SK-N-SH treated with all-trans-retinoic acid at 6 μM for 48 hours (cell line): ENCODE data around the gene PRADC1.

Experiments
- ATAC-seq: fragments of 200-7000 bp; cut with Tn5 transposase; 3 replicates; pipeline ENCODE4 v1.9.1; 2020; ENCODE audit warnings: mild to moderate bottlenecking, moderate library complexity
- BACH2 ChIP-seq: fragments of 250-450 bp; sonication (Bioruptor Pico); IDR thresholded peaks from 2 replicates; pipeline ENCODE4 v1.9.0; 2021; ENCODE audit warnings: mild to moderate bottlenecking, borderline replicate concordance
- ESRRG ChIP-seq: fragments of 250-450 bp; sonication (Bioruptor Pico); IDR thresholded peaks from 2 replicates; pipeline ENCODE4 v1.6.1; 2021; ENCODE audit warnings: mild to moderate bottlenecking
- GLIS3 ChIP-seq: fragments of 250-450 bp; sonication (Bioruptor Pico); IDR thresholded peaks from 2 replicates; pipeline ENCODE4 v1.5.0; 2020; ENCODE audit warnings: mild to moderate bottlenecking, moderate library complexity
- ISL1 ChIP-seq: fragments of 250-450 bp; sonication (Bioruptor Pico); IDR thresholded peaks from 2 replicates; pipeline ENCODE4 v2.1.2; 2022; ENCODE audit warnings: mild to moderate bottlenecking, moderate library complexity
- OSR1 ChIP-seq: fragments of 250-450 bp; sonication (Bioruptor Pico); IDR thresholded peaks from 2 replicates; pipeline ENCODE4 v1.8.0; 2022; ENCODE audit warnings: moderate library complexity, mild to moderate bottlenecking, inconsistent platforms
- PPARA ChIP-seq: fragments of 250-450 bp; sonication (Bioruptor Pico); IDR thresholded peaks from 2 replicates; pipeline ENCODE4 v1.5.0; 2020; ENCODE audit warnings: mild to moderate bottlenecking, borderline replicate concordance
- RARB ChIP-seq: fragments of 250-450 bp; sonication (Bioruptor Pico); IDR thresholded peaks from 2 replicates; pipeline ENCODE4 v1.8.0; 2021; ENCODE audit warnings: mild to moderate bottlenecking, moderate library complexity
- TCF4 ChIP-seq: fragments of 250-450 bp; sonication (Bioruptor Pico); IDR thresholded peaks from 2 replicates; pipeline ENCODE4 v1.8.0; 2021; ENCODE audit warnings: mild to moderate bottlenecking, moderate library complexity, borderline replicate concordance
- TOX ChIP-seq: fragments of 250-450 bp; sonication (Bioruptor Pico); IDR thresholded peaks from 2 replicates; pipeline ENCODE4 v1.8.0; 2021; ENCODE audit warnings: mild to moderate bottlenecking, moderate library complexity, borderline replicate concordance
- ZC3H10 ChIP-seq: fragments of 250-450 bp; sonication (Bioruptor Pico); IDR thresholded peaks from 2 replicates; pipeline ENCODE4 v1.5.1; 2021; ENCODE audit warnings: mild to moderate bottlenecking, moderate library complexity
- ZFP3 ChIP-seq: fragments of 250-450 bp; sonication (Bioruptor Pico); IDR thresholded peaks from 2 replicates; pipeline ENCODE4 v1.5.0; 2020; ENCODE audit warnings: mild to moderate bottlenecking, moderate library complexity
- ZFP30 ChIP-seq: fragments of 450-650 bp; formaldehyde crosslinking; IDR thresholded peaks from 2 replicates; pipeline ENCODE4 v1.5.0; 2022; ENCODE audit warnings: mild to moderate bottlenecking, moderate library complexity
- ZNF565 ChIP-seq: fragments of 450-650 bp; formaldehyde crosslinking; conservative IDR thresholded peaks from 2 replicates; pipeline ENCODE4 v1.5.0; 2020; ENCODE audit warnings: low read depth, mild to moderate bottlenecking, moderate library complexity
- ZNF70 ChIP-seq: fragments of 450-650 bp; formaldehyde crosslinking; IDR thresholded peaks from 2 replicates; pipeline ENCODE4 v1.5.0; 2020; ENCODE audit warnings: mild to moderate bottlenecking, moderate library complexity
- ZNF8 ChIP-seq: fragments of 450-650 bp; formaldehyde crosslinking; IDR thresholded peaks from 2 replicates; pipeline ENCODE4 v1.5.0; 2020; ENCODE audit warnings: mild to moderate bottlenecking, moderate library complexity
- TF ChIP-seq, protein P1 (sequence below): fragments of 250-450 bp; sonication (Bioruptor Pico); IDR thresholded peaks from 2 replicates; pipeline ENCODE4 v1.5.1; 2021; ENCODE audit warnings: mild to moderate bottlenecking, moderate library complexity
- TF ChIP-seq, protein P2 (sequence below): fragments of 250-450 bp; sonication (Bioruptor Pico); IDR thresholded peaks from 2 replicates; pipeline ENCODE4 v1.5.1; 2020; ENCODE audit warnings: low read depth, mild to moderate bottlenecking, moderate library complexity
- TF ChIP-seq, protein P3 (sequence below): fragments of 250-450 bp; sonication (Bioruptor Pico); IDR thresholded peaks from 2 replicates; pipeline ENCODE4 v1.8.0; 2020; ENCODE audit warnings: mild to moderate bottlenecking, moderate library complexity, borderline replicate concordance
- TF ChIP-seq, protein P4 (sequence below): fragments of 250-450 bp; sonication (Bioruptor Pico); IDR thresholded peaks from 2 replicates; pipeline ENCODE4 v1.5.0; 2020; ENCODE audit warnings: mild to moderate bottlenecking, moderate library complexity

PRADC1 gene

DNA sequence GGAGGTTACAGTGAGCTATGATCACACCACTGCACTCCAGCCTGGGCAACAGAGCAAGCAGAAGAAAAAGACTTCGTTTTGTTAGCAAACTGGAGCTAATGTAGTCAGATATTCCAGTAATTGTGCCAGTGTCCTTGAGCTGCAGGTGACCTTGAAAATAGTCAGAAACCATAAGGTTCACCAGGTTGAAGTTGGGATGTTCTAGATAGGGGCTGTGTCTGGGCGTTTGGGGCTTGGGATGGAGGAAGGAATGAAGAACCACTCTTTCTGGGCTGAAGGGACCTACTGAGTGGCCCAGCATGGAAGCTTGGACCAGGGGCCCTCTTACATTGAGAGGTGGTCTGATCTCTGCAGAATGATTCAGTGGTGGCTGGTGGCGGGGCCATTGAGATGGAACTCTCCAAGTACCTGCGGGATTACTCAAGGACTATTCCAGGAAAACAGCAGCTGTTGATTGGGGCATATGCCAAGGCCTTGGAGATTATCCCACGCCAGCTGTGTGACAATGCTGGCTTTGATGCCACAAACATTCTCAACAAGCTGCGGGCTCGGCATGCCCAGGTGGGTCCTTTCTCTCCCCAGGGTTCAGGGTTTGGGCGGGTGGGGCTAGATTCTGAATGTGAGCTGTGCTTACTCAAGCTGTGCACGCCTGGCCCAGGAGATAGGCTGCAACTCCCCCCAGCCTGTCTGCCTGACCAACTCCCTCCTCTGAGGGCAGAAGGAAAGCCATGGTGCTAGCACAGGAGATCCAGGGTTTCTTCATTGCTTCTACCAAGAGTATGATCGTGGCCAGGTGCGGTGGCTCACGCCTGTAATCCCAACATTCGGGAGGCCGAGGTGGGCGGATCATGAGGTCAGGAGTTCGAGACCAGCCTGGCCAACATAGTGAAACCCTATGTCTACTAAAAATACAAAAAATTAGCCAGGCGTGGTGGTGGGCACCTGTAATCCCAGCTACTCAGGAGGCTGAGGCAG is 18.1 kb upstream of the PRADC1 start:
- TF ChIP-seq OSR1 (CRISPR knock-in tag) (no peak), RARB (CRISPR knock-in tag) (no peak), GLIS3 (CRISPR knock-in tag) (no peak), ZNF8 (no peak), BACH2 (CRISPR knock-in tag) (no peak), ESRRG (CRISPR knock-in tag) (no peak), ISL1 (CRISPR knock-in tag) (no peak), ZNF565 (CRISPR knock-in tag) (no peak), ZC3H10 (CRISPR knock-in tag) (no peak), PPARA (CRISPR knock-in tag) (no peak), ZFP3 (no peak), TCF4 (CRISPR knock-in tag) (no peak), TOX (CRISPR knock-in tag) (no peak), ZNF70 (CRISPR knock-in tag) (no peak), ZFP30 (CRISPR knock-in tag) (no peak)
- TF ChIP-seq, protein P1, sequence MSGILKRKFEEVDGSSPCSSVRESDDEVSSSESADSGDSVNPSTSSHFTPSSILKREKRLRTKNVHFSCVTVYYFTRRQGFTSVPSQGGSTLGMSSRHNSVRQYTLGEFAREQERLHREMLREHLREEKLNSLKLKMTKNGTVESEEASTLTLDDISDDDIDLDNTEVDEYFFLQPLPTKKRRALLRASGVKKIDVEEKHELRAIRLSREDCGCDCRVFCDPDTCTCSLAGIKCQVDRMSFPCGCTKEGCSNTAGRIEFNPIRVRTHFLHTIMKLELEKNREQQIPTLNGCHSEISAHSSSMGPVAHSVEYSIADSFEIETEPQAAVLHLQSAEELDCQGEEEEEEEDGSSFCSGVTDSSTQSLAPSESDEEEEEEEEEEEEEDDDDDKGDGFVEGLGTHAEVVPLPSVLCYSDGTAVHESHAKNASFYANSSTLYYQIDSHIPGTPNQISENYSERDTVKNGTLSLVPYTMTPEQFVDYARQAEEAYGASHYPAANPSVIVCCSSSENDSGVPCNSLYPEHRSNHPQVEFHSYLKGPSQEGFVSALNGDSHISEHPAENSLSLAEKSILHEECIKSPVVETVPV = no peak
- TF ChIP-seq, protein P2, sequence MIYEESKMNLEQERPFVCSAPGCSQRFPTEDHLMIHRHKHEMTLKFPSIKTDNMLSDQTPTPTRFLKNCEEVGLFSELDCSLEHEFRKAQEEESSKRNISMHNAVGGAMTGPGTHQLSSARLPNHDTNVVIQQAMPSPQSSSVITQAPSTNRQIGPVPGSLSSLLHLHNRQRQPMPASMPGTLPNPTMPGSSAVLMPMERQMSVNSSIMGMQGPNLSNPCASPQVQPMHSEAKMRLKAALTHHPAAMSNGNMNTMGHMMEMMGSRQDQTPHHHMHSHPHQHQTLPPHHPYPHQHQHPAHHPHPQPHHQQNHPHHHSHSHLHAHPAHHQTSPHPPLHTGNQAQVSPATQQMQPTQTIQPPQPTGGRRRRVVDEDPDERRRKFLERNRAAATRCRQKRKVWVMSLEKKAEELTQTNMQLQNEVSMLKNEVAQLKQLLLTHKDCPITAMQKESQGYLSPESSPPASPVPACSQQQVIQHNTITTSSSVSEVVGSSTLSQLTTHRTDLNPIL (CRISPR knock-in tag) = no peak
- TF ChIP-seq, all 23 proteins: peak for 0
- no peak for ATAC-seq

DNA sequence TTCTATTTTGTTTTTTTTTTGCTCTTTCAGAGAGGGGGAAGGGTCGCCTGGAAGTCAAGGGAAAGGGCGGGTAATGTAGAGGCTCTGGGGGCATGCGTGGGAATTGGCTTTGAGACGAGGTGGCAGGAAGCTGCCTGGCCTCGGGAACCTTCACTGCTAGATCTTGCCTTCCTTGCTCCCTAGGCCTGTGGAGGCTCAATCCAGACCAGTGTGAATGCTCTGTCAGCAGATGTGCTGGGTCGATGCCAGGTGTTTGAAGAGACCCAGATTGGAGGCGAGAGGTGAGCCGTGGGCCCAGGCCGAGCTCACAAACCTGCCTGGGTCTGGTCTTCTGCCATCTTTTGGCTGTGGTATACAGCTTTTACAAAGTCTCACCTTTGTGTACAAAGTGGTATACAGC is 16.6 kb upstream of the PRADC1 start:
- no peak for ATAC-seq
- TF ChIP-seq ZFP30 (CRISPR knock-in tag) (no peak), ESRRG (CRISPR knock-in tag) (no peak)

DNA sequence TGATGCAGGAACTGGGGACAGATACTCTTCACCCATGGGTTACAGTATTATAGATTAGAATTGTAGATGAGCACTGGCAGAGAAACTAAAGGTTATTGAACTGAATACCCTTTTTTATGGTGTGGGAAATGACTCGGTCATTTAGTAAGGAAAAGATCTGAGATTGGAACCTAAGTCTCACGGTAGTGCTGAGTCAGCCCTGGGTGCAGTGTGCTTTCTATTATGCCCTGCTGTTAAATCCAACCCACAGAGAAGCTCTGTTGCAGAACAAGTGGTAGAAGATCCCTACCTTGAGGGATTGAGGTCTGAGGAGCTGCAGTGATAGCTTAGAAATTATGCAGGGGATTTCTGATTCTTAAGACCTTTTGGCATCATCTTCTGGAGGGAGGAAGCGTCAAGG is 13.8 kb upstream of the PRADC1 start:
- ATAC-seq = no peak
- TF ChIP-seq, protein P3, sequence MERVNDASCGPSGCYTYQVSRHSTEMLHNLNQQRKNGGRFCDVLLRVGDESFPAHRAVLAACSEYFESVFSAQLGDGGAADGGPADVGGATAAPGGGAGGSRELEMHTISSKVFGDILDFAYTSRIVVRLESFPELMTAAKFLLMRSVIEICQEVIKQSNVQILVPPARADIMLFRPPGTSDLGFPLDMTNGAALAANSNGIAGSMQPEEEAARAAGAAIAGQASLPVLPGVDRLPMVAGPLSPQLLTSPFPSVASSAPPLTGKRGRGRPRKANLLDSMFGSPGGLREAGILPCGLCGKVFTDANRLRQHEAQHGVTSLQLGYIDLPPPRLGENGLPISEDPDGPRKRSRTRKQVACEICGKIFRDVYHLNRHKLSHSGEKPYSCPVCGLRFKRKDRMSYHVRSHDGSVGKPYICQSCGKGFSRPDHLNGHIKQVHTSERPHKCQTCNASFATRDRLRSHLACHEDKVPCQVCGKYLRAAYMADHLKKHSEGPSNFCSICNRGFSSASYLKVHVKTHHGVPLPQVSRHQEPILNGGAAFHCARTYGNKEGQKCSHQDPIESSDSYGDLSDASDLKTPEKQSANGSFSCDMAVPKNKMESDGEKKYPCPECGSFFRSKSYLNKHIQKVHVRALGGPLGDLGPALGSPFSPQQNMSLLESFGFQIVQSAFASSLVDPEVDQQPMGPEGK (CRISPR knock-in tag) = no peak
- TF ChIP-seq ZNF8 = no peak
- TF ChIP-seq, protein P2 (CRISPR knock-in tag) = no peak
- TF ChIP-seq TCF4 (CRISPR knock-in tag) = no peak
- no peak for TF ChIP-seq ZFP30 (CRISPR knock-in tag)
- TF ChIP-seq ISL1 (CRISPR knock-in tag) = no peak
- TF ChIP-seq, protein P1 = no peak
- TF ChIP-seq OSR1 (CRISPR knock-in tag) = no peak
- no peak for TF ChIP-seq ZFP3
- TF ChIP-seq, all 23 proteins: peak for 0

DNA sequence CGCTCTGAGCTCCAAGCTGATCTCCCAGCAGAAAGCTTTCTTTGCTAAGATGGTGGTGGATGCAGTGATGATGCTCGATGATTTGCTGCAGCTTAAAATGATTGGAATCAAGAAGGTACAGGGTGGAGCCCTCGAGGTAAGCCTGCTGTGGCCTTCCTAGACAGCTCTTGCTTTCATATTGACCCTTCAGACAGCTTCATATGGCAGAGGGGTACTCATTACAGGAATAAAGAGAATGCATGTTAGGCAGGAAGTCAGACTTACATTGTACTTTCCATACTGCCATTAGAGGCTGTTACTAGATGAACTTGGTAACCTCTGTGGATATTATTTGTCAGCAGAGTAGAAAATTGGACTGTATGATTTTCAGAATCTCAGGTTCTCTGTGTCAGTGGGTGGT is 11.5 kb upstream of the PRADC1 start:
- ATAC-seq = no peak
- TF ChIP-seq RARB (CRISPR knock-in tag) = no peak
- TF ChIP-seq, protein P2 (CRISPR knock-in tag) = no peak
- no peak for TF ChIP-seq BACH2 (CRISPR knock-in tag)
- no peak for TF ChIP-seq ESRRG (CRISPR knock-in tag)
- TF ChIP-seq ZNF70 (CRISPR knock-in tag) = no peak
- TF ChIP-seq OSR1 (CRISPR knock-in tag) = no peak
- no peak for TF ChIP-seq TOX (CRISPR knock-in tag)
- TF ChIP-seq GLIS3 (CRISPR knock-in tag) = no peak
- TF ChIP-seq, protein P4, sequence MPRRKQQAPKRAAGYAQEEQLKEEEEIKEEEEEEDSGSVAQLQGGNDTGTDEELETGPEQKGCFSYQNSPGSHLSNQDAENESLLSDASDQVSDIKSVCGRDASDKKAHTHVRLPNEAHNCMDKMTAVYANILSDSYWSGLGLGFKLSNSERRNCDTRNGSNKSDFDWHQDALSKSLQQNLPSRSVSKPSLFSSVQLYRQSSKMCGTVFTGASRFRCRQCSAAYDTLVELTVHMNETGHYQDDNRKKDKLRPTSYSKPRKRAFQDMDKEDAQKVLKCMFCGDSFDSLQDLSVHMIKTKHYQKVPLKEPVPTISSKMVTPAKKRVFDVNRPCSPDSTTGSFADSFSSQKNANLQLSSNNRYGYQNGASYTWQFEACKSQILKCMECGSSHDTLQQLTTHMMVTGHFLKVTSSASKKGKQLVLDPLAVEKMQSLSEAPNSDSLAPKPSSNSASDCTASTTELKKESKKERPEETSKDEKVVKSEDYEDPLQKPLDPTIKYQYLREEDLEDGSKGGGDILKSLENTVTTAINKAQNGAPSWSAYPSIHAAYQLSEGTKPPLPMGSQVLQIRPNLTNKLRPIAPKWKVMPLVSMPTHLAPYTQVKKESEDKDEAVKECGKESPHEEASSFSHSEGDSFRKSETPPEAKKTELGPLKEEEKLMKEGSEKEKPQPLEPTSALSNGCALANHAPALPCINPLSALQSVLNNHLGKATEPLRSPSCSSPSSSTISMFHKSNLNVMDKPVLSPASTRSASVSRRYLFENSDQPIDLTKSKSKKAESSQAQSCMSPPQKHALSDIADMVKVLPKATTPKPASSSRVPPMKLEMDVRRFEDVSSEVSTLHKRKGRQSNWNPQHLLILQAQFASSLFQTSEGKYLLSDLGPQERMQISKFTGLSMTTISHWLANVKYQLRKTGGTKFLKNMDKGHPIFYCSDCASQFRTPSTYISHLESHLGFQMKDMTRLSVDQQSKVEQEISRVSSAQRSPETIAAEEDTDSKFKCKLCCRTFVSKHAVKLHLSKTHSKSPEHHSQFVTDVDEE (CRISPR knock-in tag) = no peak
- TF ChIP-seq PPARA (CRISPR knock-in tag) = no peak
